GM12891 (cell line): ENCODE data around the gene UBAC1.

Experiments used
- PAX5 ChIP-seq: IDR thresholded peaks from 2 replicates; pipeline ENCODE4 v1.6.1; 2011; ENCODE audit warnings: low read length, moderate library complexity, mild to moderate bottlenecking; ENCODE audit not compliant: insufficient read depth, severe bottlenecking
- POLR2A ChIP-seq: IDR thresholded peaks from 2 replicates; pipeline ENCODE4 v1.6.1; 2011; ENCODE audit warnings: low read depth, low read length, control low read depth
- POLR2AphosphoS5 ChIP-seq: IDR thresholded peaks from 2 replicates; pipeline ENCODE4 v1.6.1; 2011; ENCODE audit warnings: low read depth, low read length, control low read depth

- no peak for TF ChIP-seq POLR2A
- TF ChIP-seq PAX5 = no peak
- no peak for TF ChIP-seq POLR2AphosphoS5
Observed at GRCh38 chr9:135995816-135996215, 34.6 kb upstream of the UBAC1 start.
